ENCODE measurements around the gene DUS1L.

The DUS1L gene

GRCh38 chr17:82110298-82110697, 44.7 kb upstream of the DUS1L start:
- TF ChIP-seq CTCF (IDR thresholded peaks at IDR 0.05) = no peak
- H3K27ac ChIP-seq = peak overlapping the region; percentile 97

GRCh38 chr17:82108961-82109475, 43.4 kb upstream of the DUS1L start:
- no peak for TF ChIP-seq CTCF (IDR thresholded peaks at IDR 0.05)
- TF ChIP-seq ZFX (IDR thresholded peaks at IDR 0.05; ENCODE audit: borderline replicate concordance) = no peak
- peak overlapping the region; percentile 97 for H3K27ac ChIP-seq

- H3K27ac ChIP-seq = peak overlapping the region; percentile 97
- no peak for TF ChIP-seq ZFX (IDR thresholded peaks at IDR 0.05; ENCODE audit: borderline replicate concordance)
- TF ChIP-seq CTCF (IDR thresholded peaks at IDR 0.05) = no peak
Measured at GRCh38 chr17:82108496-82108945, 42.9 kb upstream of the DUS1L start.

GRCh38 chr17:82108038-82108437, 42.4 kb upstream of the DUS1L start:
- TF ChIP-seq ZFX (IDR thresholded peaks at IDR 0.05; ENCODE audit: borderline replicate concordance) = no peak
- TF ChIP-seq CTCF (IDR thresholded peaks at IDR 0.05) = no peak
- H3K27ac ChIP-seq = peak overlapping the region; percentile 97

GRCh38 chr17:82107341-82107860, 41.8 kb upstream of the DUS1L start:
- peak; percentile 39 for TF ChIP-seq CTCF (IDR thresholded peaks at IDR 0.05)
- no peak for TF ChIP-seq ZFX (IDR thresholded peaks at IDR 0.05; ENCODE audit: borderline replicate concordance)
- H3K27ac ChIP-seq = peak overlapping the region; percentile 97

- peak overlapping the region; percentile 97 for H3K27ac ChIP-seq
- TF ChIP-seq CTCF (IDR thresholded peaks at IDR 0.05) (no peak), ZFX (IDR thresholded peaks at IDR 0.05; ENCODE audit: borderline replicate concordance) (no peak)
Measured at GRCh38 chr17:82106688-82107305, 41.2 kb upstream of the DUS1L start.

GRCh38 chr17:82105882-82106687, 40.5 kb upstream of the DUS1L start:
- no peak for TF ChIP-seq ZFX (IDR thresholded peaks at IDR 0.05; ENCODE audit: borderline replicate concordance)
- peak; percentile 55 for TF ChIP-seq CTCF (IDR thresholded peaks at IDR 0.05)
- H3K27ac ChIP-seq = peak overlapping the region; percentile 97

Measured in 22Rv1 (cell line).